ENCODE data around the gene METTL3. TPM values are rescaled to one million over a fixed set of nuclear protein-coding genes. Genes with fewer than 3 reads are reported as not detected.
A peak's percentile ranks its signal among the peaks of the same experiment; 100 is the strongest.
"Not testable (repeated sequence)": the region's sequence is repeated elsewhere in the genome, so short reads cannot be mapped to it uniquely, and the experiment has no call there.

The METTL3 gene
- 24.3 TPM for total RNA-seq
- long read RNA-seq, transcript METTL3-201 (11 exons, 2,015 nt) = major isoform, 38 of 49 reads
- long read RNA-seq, partial matches to known transcripts = 2 of 49 reads
- long read RNA-seq, other reads (novel, unspliced or antisense) = 8 of 49 reads

- intact Hi-C loops (cut with DNase I) = no loop called here
- ATAC-seq (ENCODE audit: poor library complexity) (peak; percentile 99), DNase-seq (peak; percentile 99)
These were observed at the start of gene METTL3 for GRCh38 chr14:21510735-21511657. Gene METTL3 (minus strand): TSS chr14:21511340. CDS start chr14:21511223, 117 bp downstream.

GRCh38 chr14:21558703-21559170, 47.6 kb upstream of the METTL3 start:
- intact Hi-C loops (cut with DNase I) = no loop called here
- no peak for DNase-seq
- no peak for ATAC-seq (ENCODE audit: poor library complexity)

DNA sequence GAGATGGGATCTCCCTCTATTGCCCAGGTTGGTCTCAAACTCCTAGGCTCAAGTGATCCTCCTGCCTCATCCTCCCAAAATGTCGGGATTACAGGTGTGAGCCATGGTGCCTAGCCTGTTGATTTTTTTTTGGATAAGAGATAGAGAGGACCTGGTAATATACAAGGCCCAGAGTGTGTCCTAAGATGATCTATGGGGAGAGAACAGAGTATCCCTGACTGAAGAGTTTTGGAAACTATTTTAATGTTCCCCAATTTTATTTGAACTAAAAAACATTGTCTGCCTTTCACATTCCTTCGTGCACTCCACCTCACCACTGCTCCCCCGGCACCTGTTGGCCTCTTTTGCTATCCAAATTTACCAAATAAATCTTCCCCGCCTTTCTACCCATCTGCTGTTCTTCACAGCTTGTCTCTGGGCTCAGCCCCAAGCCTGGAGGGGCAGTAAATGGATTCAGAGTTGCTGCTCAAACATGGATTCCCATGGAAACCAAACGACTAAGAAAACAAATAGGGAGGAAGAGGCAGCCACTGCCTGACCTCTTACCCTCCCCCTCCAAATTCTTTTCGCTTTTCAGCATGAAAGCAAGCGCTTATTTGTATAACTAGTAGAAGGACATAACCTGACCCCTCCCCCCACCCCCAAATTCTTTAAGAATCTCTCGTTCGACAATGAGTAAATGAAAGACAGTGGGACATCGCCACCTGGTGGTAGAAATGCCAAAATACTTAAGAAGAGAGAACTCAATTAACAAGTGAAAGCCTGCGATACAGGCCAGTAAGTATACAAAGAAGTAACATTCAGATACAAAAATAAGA, 46.2 kb upstream of the METTL3 start:
- peak; percentile 90 for ATAC-seq (ENCODE audit: poor library complexity)
- intact Hi-C loops (cut with DNase I) = no loop called here

GRCh38 chr14:21556378-21557083, 45.4 kb upstream of the METTL3 start:
- intact Hi-C loops (cut with DNase I) = no loop called here
- ATAC-seq (ENCODE audit: poor library complexity) = no peak
- no peak for DNase-seq

More for the DNA sequence above, 46.2 kb upstream of the METTL3 start:
- peak; percentile 66 for DNase-seq

DNA sequence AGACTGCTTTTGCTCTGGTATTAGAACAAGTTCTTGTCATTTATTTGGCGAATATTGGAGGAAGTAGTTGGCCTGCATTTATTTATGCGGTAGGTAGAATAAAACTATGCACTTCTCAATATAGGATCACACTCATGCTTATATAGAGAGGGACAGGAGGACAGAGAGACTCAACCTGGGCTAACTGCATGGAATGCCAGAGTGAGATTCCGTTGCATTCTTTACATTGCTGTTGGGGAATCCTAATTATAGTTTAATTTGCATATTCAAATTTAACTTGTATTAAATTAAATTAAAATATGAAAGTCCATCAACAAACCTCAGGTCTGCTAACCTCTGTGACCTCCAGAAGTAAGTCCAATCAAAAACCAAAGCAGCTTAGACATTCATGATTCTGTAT, 42.1 kb upstream of the METTL3 start:
- intact Hi-C loops (cut with DNase I) = no loop called here
- DNase-seq (no peak), ATAC-seq (ENCODE audit: poor library complexity) (no peak)

DNA sequence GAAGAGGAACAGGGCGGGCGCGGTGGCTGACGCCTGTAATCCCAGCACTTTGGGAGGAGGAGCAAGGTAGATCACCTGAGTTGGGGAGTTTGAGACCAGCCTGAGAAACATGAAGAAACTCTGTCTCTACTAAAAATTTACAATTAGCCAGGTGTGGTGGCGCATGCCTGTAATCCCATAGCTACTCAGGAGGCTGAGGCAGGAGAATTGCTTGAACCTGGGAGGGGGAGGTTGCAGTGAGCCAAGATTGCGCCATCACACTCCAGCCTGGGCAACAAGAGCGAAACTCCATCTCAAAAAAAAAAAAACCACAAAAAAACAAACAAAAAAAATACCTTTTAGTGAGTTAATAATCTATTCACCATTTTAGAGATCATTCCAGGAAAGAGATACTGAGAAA, 33.4 kb upstream of the METTL3 start:
- intact Hi-C loops (cut with DNase I); ATAC-seq (ENCODE audit: poor library complexity); DNase-seq: not testable (repeated sequence)

DNA sequence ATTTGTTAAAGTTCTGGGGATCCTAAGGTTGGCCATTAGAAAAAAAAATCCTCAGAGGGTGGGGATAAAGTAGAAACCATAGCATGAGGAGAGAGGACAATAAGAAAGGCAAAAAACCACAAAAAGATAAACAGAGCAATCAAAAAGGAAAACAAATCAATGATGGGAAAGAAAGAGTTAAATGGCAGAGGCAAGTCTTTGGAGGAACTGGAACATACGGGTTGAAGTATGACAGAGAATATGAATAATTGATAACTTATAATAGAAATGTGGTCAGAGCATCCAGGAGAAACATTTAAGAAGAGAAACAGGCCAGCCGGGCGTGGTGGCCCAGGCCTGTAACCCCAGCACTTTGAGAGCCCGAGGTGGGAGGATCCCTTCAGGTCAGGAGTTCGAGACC, 32.8 kb upstream of the METTL3 start:
- intact Hi-C loops (cut with DNase I) = no loop called here
- DNase-seq = no peak

DNA sequence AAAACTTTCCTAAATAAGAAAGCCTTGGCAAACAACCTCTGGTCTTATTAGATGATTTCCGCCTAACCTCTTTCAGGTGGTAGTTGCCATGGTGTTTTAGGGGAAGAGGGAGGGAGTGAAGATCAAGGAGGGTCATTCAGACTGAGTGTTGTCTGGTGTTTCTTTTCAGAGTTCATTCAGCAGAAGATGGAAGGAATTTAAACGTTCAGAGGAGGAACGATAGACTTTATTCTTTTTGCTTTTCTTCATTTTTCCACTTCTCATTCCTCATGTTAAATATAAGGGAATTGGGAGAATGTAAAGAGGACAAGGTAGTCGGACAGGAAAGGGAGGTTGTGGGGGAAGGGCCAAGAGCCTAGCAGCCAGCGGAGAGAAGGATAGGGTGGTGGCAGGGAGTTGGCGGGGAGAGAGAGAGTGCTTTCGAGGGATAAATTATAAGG, 32.4 kb upstream of the METTL3 start:
- DNase-seq (no peak), ATAC-seq (ENCODE audit: poor library complexity) (no peak)
- intact Hi-C loops (cut with DNase I) = no loop called here

More for the DNA sequence above, 32.8 kb upstream of the METTL3 start:
- ATAC-seq (ENCODE audit: poor library complexity) = no peak

DNA sequence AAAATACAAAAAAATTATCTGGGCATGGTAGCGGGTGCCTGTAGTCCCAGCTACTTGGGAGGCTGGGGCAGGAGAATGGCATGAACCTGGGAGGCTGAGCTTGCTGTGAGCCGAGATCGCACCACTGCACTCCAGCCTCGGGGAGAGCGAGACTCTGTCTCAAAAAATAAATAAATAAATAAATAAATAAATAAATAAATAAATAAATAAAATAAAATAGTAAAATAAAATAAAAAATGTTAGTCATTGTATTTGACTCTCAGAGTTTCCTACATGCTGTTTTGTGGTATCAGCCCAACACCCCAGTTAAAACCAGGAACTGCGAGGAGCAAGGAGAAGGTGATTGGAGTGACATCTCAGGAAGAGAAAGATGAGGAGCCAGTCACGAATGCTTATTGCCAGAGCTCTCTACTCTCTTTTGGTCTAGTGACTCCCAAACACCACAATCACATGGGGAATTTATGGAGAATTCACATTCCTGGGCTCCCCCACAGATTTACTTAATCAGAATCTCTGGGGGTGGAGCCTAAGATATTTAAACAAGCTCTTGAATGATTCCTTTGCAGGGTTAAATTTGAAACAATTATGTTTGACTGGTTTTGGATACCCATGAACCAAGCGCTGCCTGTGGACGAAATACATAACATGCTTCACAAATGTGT, 30.4 kb upstream of the METTL3 start:
- intact Hi-C loops (cut with DNase I) = no loop called here
- no peak for DNase-seq
- ATAC-seq (ENCODE audit: poor library complexity) = no peak

DNA sequence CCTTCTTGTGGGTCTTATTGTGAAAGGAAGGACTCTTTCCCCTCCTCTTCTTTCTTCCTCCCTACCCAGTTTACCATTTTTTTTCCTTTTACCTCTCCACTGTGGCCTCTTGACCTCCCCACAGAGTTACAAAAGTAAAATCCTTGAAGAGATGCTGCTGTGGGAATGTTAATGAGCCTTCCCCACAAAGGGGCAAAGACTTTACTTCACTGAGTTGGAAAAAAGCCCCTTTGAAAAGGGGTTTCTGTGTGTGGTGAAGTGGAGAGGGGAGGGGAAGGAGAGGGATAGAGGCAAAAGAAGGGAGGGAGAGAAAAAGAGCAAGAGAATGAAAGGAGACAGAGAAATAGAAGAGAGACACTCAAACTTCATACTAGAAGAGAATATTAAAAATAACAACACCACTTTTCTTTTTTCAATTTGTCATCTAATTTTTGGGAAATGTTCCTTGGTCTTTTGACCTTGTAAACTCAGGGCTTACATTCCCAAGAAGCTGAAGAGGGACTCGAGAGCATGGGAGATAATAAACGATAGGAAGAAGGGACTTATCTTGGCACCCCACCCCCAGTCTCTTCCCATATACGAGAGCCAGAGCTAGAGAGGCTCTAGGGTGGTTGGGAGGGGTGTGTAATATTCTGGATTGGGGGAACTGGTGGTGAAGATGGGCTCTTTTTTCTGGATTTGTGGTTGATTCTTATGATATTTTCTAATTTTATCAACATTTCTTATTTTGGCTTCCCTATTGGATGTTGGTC, 28.2 kb upstream of the METTL3 start:
- intact Hi-C loops (cut with DNase I) = no loop called here
- ATAC-seq (ENCODE audit: poor library complexity) (no peak), DNase-seq (no peak)

DNA sequence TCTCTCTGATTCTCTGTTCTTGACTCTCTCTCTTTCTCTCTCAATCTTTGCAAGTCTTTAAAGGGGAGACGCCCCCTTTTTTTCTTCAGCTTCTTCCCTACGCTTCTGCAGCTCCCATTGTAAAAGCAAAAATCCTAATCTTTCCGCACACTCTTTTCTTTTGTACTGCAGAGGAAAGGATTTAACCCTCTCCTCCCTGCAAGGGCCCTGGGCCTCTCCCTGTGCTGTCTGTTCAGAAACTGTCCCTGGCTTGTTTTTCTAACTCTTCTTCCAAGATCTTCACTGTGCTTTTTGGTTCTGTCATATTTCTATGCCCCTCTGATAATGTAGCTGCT, 25.9 kb upstream of the METTL3 start:
- DNase-seq = no peak
- ATAC-seq (ENCODE audit: poor library complexity) = no peak
- intact Hi-C loops (cut with DNase I) = no loop called here

GRCh38 chr14:21536418-21537089, 25.4 kb upstream of the METTL3 start:
- intact Hi-C loops (cut with DNase I) = no loop called here
- ATAC-seq (ENCODE audit: poor library complexity) = peak; percentile 15
- no peak for DNase-seq

DNA sequence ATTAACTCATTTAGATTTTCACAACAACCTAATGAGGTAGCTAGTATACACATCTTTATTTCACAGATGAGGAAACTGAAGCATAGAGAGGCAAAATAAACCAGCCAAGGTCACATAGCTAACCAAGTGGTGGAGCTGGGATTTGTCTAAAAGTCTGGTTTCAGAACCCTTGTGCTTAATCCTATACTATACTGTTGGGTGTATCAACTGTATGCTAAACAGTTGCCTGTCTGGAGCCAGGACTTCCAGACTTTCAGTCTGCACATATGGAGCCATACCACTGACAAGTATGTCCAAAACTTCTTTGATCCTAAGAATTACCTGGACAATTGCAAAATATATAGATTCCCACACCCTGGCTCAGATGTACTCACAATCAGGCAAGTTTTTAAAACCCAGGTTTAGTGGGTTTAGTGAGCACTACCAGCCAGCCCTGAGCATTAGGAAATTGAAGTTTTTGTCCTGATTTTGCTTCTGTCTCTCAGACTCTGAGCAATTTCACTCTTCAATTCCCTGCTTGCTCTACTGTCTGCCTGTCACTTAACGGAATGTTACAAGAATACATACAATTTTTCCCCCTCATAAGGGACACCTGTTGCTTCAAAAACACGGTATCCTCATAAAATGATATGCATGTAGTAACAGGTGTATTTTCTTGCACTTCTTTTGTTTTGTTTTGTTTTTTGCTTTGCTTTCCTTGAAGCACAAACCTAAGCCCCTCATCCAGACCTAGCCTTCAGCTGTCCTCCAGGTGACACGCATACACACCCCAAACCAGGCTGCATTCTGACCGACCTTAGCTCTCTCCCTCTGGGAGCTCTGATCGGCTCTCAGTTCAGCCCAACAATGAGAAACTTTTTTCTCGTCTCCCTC, 24.6 kb upstream of the METTL3 start:
- DNase-seq = no peak
- intact Hi-C loops (cut with DNase I) = no loop called here
- no peak for ATAC-seq (ENCODE audit: poor library complexity)

- DNase-seq (no peak), ATAC-seq (ENCODE audit: poor library complexity) (no peak)
- intact Hi-C loops (cut with DNase I) = no loop called here
These were observed 23.4 kb upstream of the METTL3 start for GRCh38 chr14:21534576-21534975.

GRCh38 chr14:21533294-21533693, 22.2 kb upstream of the METTL3 start:
- intact Hi-C loops (cut with DNase I) = no loop called here
- no peak for ATAC-seq (ENCODE audit: poor library complexity)

DNA sequence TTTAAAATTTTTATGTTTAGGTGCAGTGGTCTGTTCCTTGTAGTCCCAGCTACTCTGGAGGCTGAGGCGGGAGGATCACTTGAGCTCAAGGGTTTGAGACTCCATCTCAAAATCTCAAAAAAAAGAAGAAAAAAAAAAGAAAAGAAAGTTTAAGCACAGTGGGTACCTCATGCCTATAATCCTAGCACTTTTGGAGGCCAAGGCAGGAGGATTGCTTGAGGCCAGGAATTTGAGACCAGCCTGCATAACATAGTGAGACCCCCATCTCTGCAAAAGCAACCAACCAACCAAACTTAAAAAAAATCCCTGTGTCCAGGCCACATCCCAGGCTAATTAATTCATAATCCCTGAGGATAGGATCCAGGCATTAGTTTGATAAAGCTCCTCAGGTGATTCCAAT, 18.4 kb upstream of the METTL3 start:
- intact Hi-C loops (cut with DNase I) = no loop called here
- no peak for DNase-seq
- ATAC-seq (ENCODE audit: poor library complexity) = no peak

More at GRCh38 chr14:21533294-21533693, 22.2 kb upstream of the METTL3 start:
- DNase-seq = no peak
